ENCODE results near the gene BSG. TPM values are rescaled to one million over a fixed set of nuclear protein-coding genes. Genes with fewer than 3 reads are reported as not detected.

BSG gene
- polyA plus RNA-seq, 2 of the 4 experiments (the other 2 are of a cell fraction) = 285 to 579 TPM

DNA sequence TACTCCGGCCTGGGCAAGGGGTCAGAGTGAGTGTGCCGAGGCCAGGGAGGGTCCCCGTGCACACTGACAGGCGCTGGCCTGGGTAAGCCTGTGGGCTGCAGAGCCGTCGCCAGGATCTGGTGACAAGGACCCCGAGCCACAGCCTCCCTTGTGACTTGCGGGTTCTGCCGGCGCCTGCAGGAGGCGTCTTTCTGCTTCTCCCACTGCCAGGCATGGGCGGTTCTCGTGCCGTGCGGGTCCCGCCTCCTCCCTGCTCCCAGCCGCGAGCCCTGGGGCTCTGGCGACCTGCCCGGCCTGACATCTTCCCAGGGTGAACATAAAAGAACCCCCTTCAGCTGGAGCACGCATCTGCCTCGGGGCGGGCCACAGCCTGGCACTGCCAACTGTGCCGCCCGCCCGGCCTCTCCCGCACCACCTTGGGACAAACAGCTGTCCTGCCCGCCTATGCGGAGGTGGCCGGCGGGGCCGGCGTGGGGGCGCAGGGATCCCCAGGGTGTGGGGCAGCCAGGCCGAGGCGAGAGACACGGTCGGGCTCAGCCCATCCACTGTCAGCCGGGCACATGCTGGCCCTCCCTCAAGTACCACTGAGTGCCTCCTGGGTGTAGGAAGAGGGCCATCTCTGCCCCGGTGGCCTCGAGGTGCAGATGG lies 15.8 kb downstream of the BSG start:
- CTCF ChIA-PET = interaction anchor here (0.6 to 5.8 kb wide), 17 partner anchors 9 to 146 kb away, joined by 3 to 31 read pairs (median 4); partner anchors contain the start of gene POLRMT
- TF ChIP-seq CBX2 (IDR thresholded peaks at IDR 0.05; ENCODE audit: borderline replicate concordance, low read depth) (no peak), EHF (CRISPR knock-in tag; IDR thresholded peaks at IDR 0.05) (no peak), FOSB (CRISPR knock-in tag; IDR thresholded peaks at IDR 0.05) (no peak), NR3C1 (IDR thresholded peaks at IDR 0.05) (no peak), RNF2 (IDR thresholded peaks at IDR 0.05; ENCODE audit: borderline replicate concordance, low read depth) (no peak), SMC3 (IDR thresholded peaks at IDR 0.05) (peak; percentile 56), ZNF302 (CRISPR knock-in tag; IDR thresholded peaks at IDR 0.05) (no peak), CHD4 (IDR thresholded peaks at IDR 0.05; ENCODE audit: borderline replicate concordance) (no peak), HEYL (CRISPR knock-in tag; IDR thresholded peaks at IDR 0.05) (no peak), HOXB5 (CRISPR knock-in tag; IDR thresholded peaks at IDR 0.05) (no peak), POLR2AphosphoS2 (conservative IDR thresholded peaks at IDR 0.05; ENCODE audit: low read length) (no peak), HOXB13 (CRISPR knock-in tag; IDR thresholded peaks at IDR 0.05; ENCODE audit: low read depth) (no peak), CEBPB (IDR thresholded peaks at IDR 0.05) (no peak), HMGXB4 (CRISPR knock-in tag; IDR thresholded peaks at IDR 0.05; ENCODE audit: borderline replicate concordance) (no peak), MYC (IDR thresholded peaks at IDR 0.05; ENCODE audit: borderline replicate concordance, low read length) (no peak), CBX8 (IDR thresholded peaks at IDR 0.05) (no peak), FOSL2 (IDR thresholded peaks at IDR 0.05) (no peak), FOSL2 (CRISPR knock-in tag; IDR thresholded peaks at IDR 0.05) (no peak), ZC3H11A (IDR thresholded peaks at IDR 0.05) (no peak), RARB (CRISPR knock-in tag; IDR thresholded peaks at IDR 0.05) (no peak), RCOR1 (IDR thresholded peaks at IDR 0.05; ENCODE audit: low read depth, low read length) (no peak), NPAS2 (CRISPR knock-in tag; IDR thresholded peaks at IDR 0.05; ENCODE audit: borderline replicate concordance) (no peak), RAD21 (conservative IDR thresholded peaks at IDR 0.05 in 1 of 2, IDR thresholded peaks at IDR 0.05 in 1 of 2) (peak; percentile 44 to 63), POLR2A (IDR thresholded peaks at IDR 0.05; ENCODE audit: low read length) (0 out of 2 replicates have a peak, but pooled peaks have one; percentile 13), HES2 (IDR thresholded peaks at IDR 0.05) (no peak), KDM5A (IDR thresholded peaks at IDR 0.05) (no peak), CHD2 (IDR thresholded peaks at IDR 0.05; ENCODE audit: low read length, partially characterized antibody) (no peak), EP300 (IDR thresholded peaks at IDR 0.05) (no peak), ESRRA (IDR thresholded peaks at IDR 0.05; ENCODE audit: borderline replicate concordance, low read length) (no peak), PHF8 (IDR thresholded peaks at IDR 0.05; ENCODE audit: borderline replicate concordance, low read depth) (no peak), ZSCAN20 (CRISPR knock-in tag; IDR thresholded peaks at IDR 0.05) (no peak), FOXS1 (CRISPR knock-in tag; IDR thresholded peaks at IDR 0.05) (no peak), MAX (IDR thresholded peaks at IDR 0.05) (peak; percentile 29; the same call in 1 of the 2 replicates), CTCF (IDR thresholded peaks at IDR 0.05) (peak; percentile 52), ATOH8 (CRISPR knock-in tag; IDR thresholded peaks at IDR 0.05; ENCODE audit: low read depth) (0 out of 2 replicates have a peak, but pooled peaks have one; percentile 14), RFX5 (IDR thresholded peaks at IDR 0.05) (no peak)
- TF ChIP-seq, protein P1, sequence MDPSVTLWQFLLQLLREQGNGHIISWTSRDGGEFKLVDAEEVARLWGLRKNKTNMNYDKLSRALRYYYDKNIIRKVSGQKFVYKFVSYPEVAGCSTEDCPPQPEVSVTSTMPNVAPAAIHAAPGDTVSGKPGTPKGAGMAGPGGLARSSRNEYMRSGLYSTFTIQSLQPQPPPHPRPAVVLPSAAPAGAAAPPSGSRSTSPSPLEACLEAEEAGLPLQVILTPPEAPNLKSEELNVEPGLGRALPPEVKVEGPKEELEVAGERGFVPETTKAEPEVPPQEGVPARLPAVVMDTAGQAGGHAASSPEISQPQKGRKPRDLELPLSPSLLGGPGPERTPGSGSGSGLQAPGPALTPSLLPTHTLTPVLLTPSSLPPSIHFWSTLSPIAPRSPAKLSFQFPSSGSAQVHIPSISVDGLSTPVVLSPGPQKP (IDR thresholded peaks at IDR 0.05; ENCODE audit: low read depth, low read length) = no peak

More for the DNA sequence above, 15.8 kb downstream of the BSG start:
- H3K9me3 ChIP-seq = no peaks in the 10 kb centered on the region
- H3K4me3 ChIP-seq = peak overlapping the region; percentile 49; the same call in 2 of the 3 replicates
- POLR2A ChIA-PET = interaction anchor here (0.7 kb wide), 1 partner anchor 16 kb away, joined by 3 read pairs; no protein-coding TSS in a partner anchor
- ATAC-seq (peak; percentile 55 to 73), DNase-seq (ENCODE audit: low read depth in 1 of 2, low spot score in 1 of 2) (peak in 1 of 2 experiments; percentile 92), FAIRE-seq (no peak)
- H3K4me2 ChIP-seq = peak overlapping the region; percentile 98
- WGBS (ENCODE audit: missing lambda C conversion rate) = 0% methylated on average over 6 of the region's 41 CpGs
- H3K27ac ChIP-seq = peak overlapping the region; percentile 82 to 93
- H3K4me1 ChIP-seq = peaks cover 53% of the 10 kb centered on the region

All from A549 (cell line).